Neural cell (in vitro differentiated cells): ENCODE data around the gene ELK3.

Experiments
- CTCF ChIP-seq: fragments of 450-650 bp; IDR thresholded peaks from 2 replicates; pipeline ENCODE4 v1.5.1; 2014; ENCODE audit warnings: antibody characterized with exemption, mild to moderate bottlenecking, moderate library complexity; ENCODE audit not compliant: poor library complexity, severe bottlenecking
- EP300 ChIP-seq: fragments of 450-650 bp; conservative IDR thresholded peaks from 2 replicates; pipeline ENCODE4 v1.6.1; 2014; ENCODE audit warnings: antibody characterized with exemption, mild to moderate bottlenecking, moderate library complexity; ENCODE audit not compliant: poor library complexity, severe bottlenecking
- RAD21 ChIP-seq: fragments of 450-650 bp; conservative IDR thresholded peaks from 2 replicates; pipeline ENCODE4 v1.6.1; 2014; ENCODE audit warnings: antibody characterized with exemption, mild to moderate bottlenecking, moderate library complexity
- REST ChIP-seq: IDR thresholded peaks from 2 replicates; pipeline ENCODE4 v1.6.1; 2012; ENCODE audit warnings: borderline replicate concordance

GRCh38 chr12:96247563-96247962 is 53.4 kb downstream of the ELK3 start:
- TF ChIP-seq EP300: no peak
- TF ChIP-seq CTCF: no peak
- no peak for TF ChIP-seq RAD21
- TF ChIP-seq REST: no peak
